HepG2 (cell line): Measurements from ENCODE around the gene SYVN1. TPM values are rescaled to one million over a fixed set of nuclear protein-coding genes. Genes with fewer than 3 reads are reported as not detected.
A peak's percentile ranks its signal among the peaks of the same experiment; 100 is the strongest.

Source experiments
- ATAC-seq: fragments of 200-7000 bp; cut with Tn5 transposase; 3 replicates; pipeline ENCODE4 v1.9.1; 2020; ENCODE audit warnings: mild to moderate bottlenecking, moderate library complexity
- BruUV-seq: library from RNA; stranded (reverse); fragments of 400-500 nt; replicated peaks from 2 replicates; lab custom pipeline; 2021; lab: Mats Ljungman, UMichigan
- CTCF ChIA-PET: fragments of 300-600 bp; formaldehyde crosslinking; extraction: SDS; loops from one replicate; lab custom pipeline; 2021; ENCODE audit warnings: low total read pairs, inconsistent platforms, low intra/inter-chr PET ratio; lab: Yijun Ruan, JAX
- POLR2A ChIA-PET: fragments of 350-600 bp; sonication (Branson Sonifier 250); formaldehyde crosslinking; loops from one replicate; lab custom pipeline; 2020; ENCODE audit warnings: antibody characterized with exemption, inconsistent platforms; lab: Yijun Ruan, JAX
- DNase-seq: peaks from one replicate; pipeline ENCODE4 v3.0.0-alpha.2; 2015; ENCODE audit warnings: low spot score
- FAIRE-seq: peaks from 3 replicates; lab custom pipeline; 2011; peaks lifted over from hg19 to GRCh38; lab: Jason Lieb, UNC
- H2AFZ ChIP-seq: one replicate; pipeline ENCODE4 v1.6.1; 2011; ENCODE audit warnings: low read length, inconsistent platforms
- H3K27ac ChIP-seq: fragments of 300-600 bp; 3 replicates; pipeline ENCODE4 v1.8.0; 2011; ENCODE audit warnings: mixed run types, mild to moderate bottlenecking, mixed read lengths, low read length, inconsistent platforms; ENCODE audit not compliant: insufficient read depth; ENCODE audit errors: extremely low read length
- H3K27me3 ChIP-seq, 2 experiments: fragments of 200-600 bp in 1 of 2; 2 replicates in 1 of 2; 3 replicates in 1 of 2; pipeline versions ENCODE4 v1.6.0 to v1.8.0; 2011; ENCODE audit warnings: low read length in 2 of 2, mild to moderate bottlenecking in 2 of 2, moderate library complexity in 2 of 2, inconsistent platforms in 1 of 2; ENCODE audit not compliant: insufficient read depth in 2 of 2, control insufficient read depth in 1 of 2
- H3K36me3 ChIP-seq, 2 experiments: fragments of 200-600 bp in 1 of 2; replicated peaks in 1 of 2; 2 replicates in 1 of 2; 3 replicates in 1 of 2; pipeline versions ENCODE4 v1.5.1 to v1.8.0; 2011; ENCODE audit warnings: low read length in 2 of 2, inconsistent platforms in 1 of 2; ENCODE audit not compliant: insufficient read depth in 2 of 2, control insufficient read depth in 1 of 2
- H3K4me1 ChIP-seq: 2 replicates; pipeline ENCODE4 v1.5.1; 2012; ENCODE audit warnings: low read length, inconsistent platforms; ENCODE audit not compliant: insufficient read depth
- H3K4me2 ChIP-seq: 2 replicates; pipeline ENCODE4 v1.6.0; 2011; ENCODE audit warnings: low read depth, low read length, inconsistent platforms
- H3K4me3 ChIP-seq, 3 experiments: fragments of 200-600 bp in 1 of 3; sonication (generic), shearing (Covaris generic) in 1 of 3; replicated peaks in 1 of 3; 2 replicates each; pipeline ENCODE4 v1.5.1; 2011 to 2016; ENCODE audit warnings: low read length in 3 of 3, inconsistent platforms in 2 of 3, low read depth in 2 of 3, mild to moderate bottlenecking in 2 of 3, control low read depth in 1 of 3, mixed read lengths in 1 of 3; ENCODE audit not compliant: insufficient read depth in 1 of 3
- H3K79me2 ChIP-seq: one replicate; pipeline ENCODE4 v1.6.1; 2011; ENCODE audit warnings: low read length, inconsistent platforms; ENCODE audit not compliant: insufficient read depth
- H3K9ac ChIP-seq: 2 replicates; pipeline ENCODE4 v1.6.0; 2011; ENCODE audit warnings: mild to moderate bottlenecking, low read depth, low read length, inconsistent platforms; ENCODE audit not compliant: insufficient read depth
- H3K9me3 ChIP-seq: 2 replicates; pipeline ENCODE4 v1.5.1; 2012; ENCODE audit warnings: mild to moderate bottlenecking, low read length
- H4K20me1 ChIP-seq: 2 replicates; pipeline ENCODE4 v1.6.0; 2011; ENCODE audit warnings: inconsistent platforms, mild to moderate bottlenecking, low read length, moderate library complexity; ENCODE audit not compliant: insufficient read depth
- ATF7-NPFF ChIP-seq: sonication (generic); formaldehyde crosslinking; IDR thresholded peaks from 2 replicates; pipeline ENCODE4 v1.8.1; 2023; ENCODE audit warnings: mild to moderate bottlenecking, low read depth, missing genetic modification reagents, moderate library complexity
- BCL6 ChIP-seq: IDR thresholded peaks from 2 replicates; pipeline ENCODE4 v1.6.1; 2016; ENCODE audit warnings: missing genetic modification reagents, missing compliant biosample characterization
- BRF2 ChIP-seq: sonication (generic); formaldehyde crosslinking; IDR thresholded peaks from 2 replicates; pipeline ENCODE4 v1.8.1; 2022; ENCODE audit warnings: mild to moderate bottlenecking, missing genetic modification reagents
- GPN1 ChIP-seq: sonication (generic); formaldehyde crosslinking; IDR thresholded peaks from 2 replicates; pipeline ENCODE4 v1.5.1; 2020; ENCODE audit warnings: missing genetic modification reagents, borderline replicate concordance
- HOXA9 ChIP-seq: sonication (generic); formaldehyde crosslinking; IDR thresholded peaks from 2 replicates; pipeline ENCODE4 v1.8.1; 2022; ENCODE audit warnings: missing genetic modification reagents, mild to moderate bottlenecking, moderate library complexity, borderline replicate concordance
- MED1 ChIP-seq: sonication (generic); formaldehyde crosslinking; IDR thresholded peaks from 2 replicates; pipeline ENCODE4 v1.4.0; 2020; ENCODE audit warnings: missing genetic modification reagents
- POLR2G ChIP-seq: fragments of 200-400 bp; formaldehyde crosslinking; IDR thresholded peaks from 2 replicates; pipeline ENCODE4 v1.6.1; 2018; ENCODE audit warnings: mild to moderate bottlenecking, low read depth, low read length, moderate library complexity
- YEATS4 ChIP-seq: sonication (generic); formaldehyde crosslinking; IDR thresholded peaks from 2 replicates; pipeline ENCODE4 v1.4.0; 2020; ENCODE audit warnings: missing genetic modification reagents, borderline replicate concordance
- ZNF124 ChIP-seq: sonication (generic); formaldehyde crosslinking; IDR thresholded peaks from 2 replicates; pipeline ENCODE4 v1.4.0; 2020; ENCODE audit warnings: missing genetic modification reagents
- ZNF280D ChIP-seq: sonication (generic); formaldehyde crosslinking; IDR thresholded peaks from 2 replicates; pipeline ENCODE4 v1.5.1; 2020; ENCODE audit warnings: mild to moderate bottlenecking, missing genetic modification reagents
- ZNF296 ChIP-seq: sonication (generic); formaldehyde crosslinking; conservative IDR thresholded peaks from 2 replicates; pipeline ENCODE4 v1.5.0; 2020; ENCODE audit warnings: mild to moderate bottlenecking, missing genetic modification reagents
- ZNF350 ChIP-seq: sonication (generic); formaldehyde crosslinking; IDR thresholded peaks from 2 replicates; pipeline ENCODE4 v1.4.0; 2020; ENCODE audit warnings: mild to moderate bottlenecking, low read depth, missing genetic modification reagents, borderline replicate concordance
- ZNF414 ChIP-seq: sonication (generic); formaldehyde crosslinking; IDR thresholded peaks from 2 replicates; pipeline ENCODE4 v1.5.0; 2020; ENCODE audit warnings: missing genetic modification reagents
- ZNF652 ChIP-seq: IDR thresholded peaks from 2 replicates; pipeline ENCODE4 v1.6.1; 2016; ENCODE audit warnings: low read depth, borderline replicate concordance
- ZNF780A ChIP-seq: sonication (generic); formaldehyde crosslinking; IDR thresholded peaks from 2 replicates; pipeline ENCODE4 v1.8.0; 2022; ENCODE audit warnings: mild to moderate bottlenecking, missing genetic modification reagents, moderate library complexity
- ZNF816 ChIP-seq: sonication (generic); formaldehyde crosslinking; IDR thresholded peaks from 2 replicates; pipeline ENCODE4 v1.8.0; 2022; ENCODE audit warnings: missing genetic modification reagents, mild to moderate bottlenecking, borderline replicate concordance
- WGBS: methylation state at CpG from one replicate; pipeline ENCODE4 v1.1.6; 2017; ENCODE audit warnings: low lambda C conversion rate; 5-methylcytosine and 5-hydroxymethylcytosine counted together
- in situ Hi-C: cut with HindIII; loops from 2 replicates; pipeline ENCODE4 v1.10.0; 2017; ENCODE audit warnings: low pct_unique_long_range_greater_than_20kb; ENCODE audit not compliant: extremely low pct_ligation_motif_present
- intact Hi-C: fragments of 100-400 bp; cut with micrococcal nuclease; formaldehyde crosslinking; loops from one replicate; pipeline ENCODE4 v1.10.0; 2022; ENCODE audit not compliant: unreplicated experiment
- polyA plus RNA-seq, 8 experiments: library from polyadenylated mRNA; depleted of rRNA in 3 of 8; stranded (reverse) in 7 of 8; unstranded in 1 of 8; fragments of >200 nt; fragmentation: Illumina TruSeq in 4 of 8; extraction: Trizol in 4 of 8; gene quantifications; 2 replicates each; pipeline versions ENCODE4 v1.2.1 to v1.2.3, GENCODE V29; 2011 to 2016; ENCODE audit warnings: low read depth in 4 of 8, missing spikeins in 1 of 8, mixed read lengths in 1 of 8; ENCODE audit not compliant: insufficient read depth in 1 of 8
- total RNA-seq, 5 experiments: library from RNA; depleted of rRNA; stranded (reverse); fragments of >200 nt; fragmentation: Illumina TruSeq; extraction: Trizol; gene quantifications; 2 replicates each; pipeline ENCODE4 v1.2.3, GENCODE V29; 2016; ENCODE audit warnings: low read depth in 1 of 5

SYVN1 gene
- total and polyA plus RNA-seq, 2 of the 13 experiments (the other 11 are each of a cell fraction or from before 2014, with no cell fraction given): 10.3 to 22.5 TPM

GRCh38 chr11:65133724-65134123 is 595 bp downstream of the SYVN1 start:
- Histone ChIP-seq H3K9me3 (no peaks in the 10 kb centered on the region), H3K4me3 (peak overlapping the region; percentile 85 to 94 (median 92)), H3K79me2 (peaks cover 26% of the 10 kb centered on the region), H3K27ac (peak overlapping the region; percentile 96), H3K9ac (peak overlapping the region; percentile 96), H3K4me1 (peaks cover 25% of the 10 kb centered on the region), H2AFZ (no peak overlapping the region), H4K20me1 (peaks cover 17% of the 10 kb centered on the region), H3K36me3 (peaks cover 27 to 39% of the 10 kb centered on the region in 2 experiments), H3K4me2 (peak overlapping the region; percentile 92), H3K27me3 (no peaks in the 10 kb centered on the region; a peak in 1 of 5 replicates)
- FAIRE-seq (no peak), ATAC-seq (no peak), DNase-seq (no peak)
- in situ Hi-C loops (no loop called here), intact Hi-C loops (no loop called here)
- ChIA-PET POLR2A (interaction anchor here (1.7 to 5.1 kb wide), 7 partner anchors 11 to 224 kb away, joined by 5 to 105 read pairs (median 53); partner anchors contain the start of genes CAPN1, FAU, MRPL49 and TM7SF2), CTCF (interaction anchor here (1.3 kb wide), 1 partner anchor 47 kb away, joined by 3 read pairs; no protein-coding TSS in a partner anchor)
- BruUV-seq: no TSS peak
- WGBS: 0% methylated on average over 8 of the region's 20 CpGs
- no peak for TF ChIP-seq POLR2G
- TF ChIP-seq GPN1 (CRISPR knock-in tag): no peak
- TF ChIP-seq ZNF350: no peak
- 0 out of 2 replicates have a peak, but pooled peaks have one; percentile 68 for TF ChIP-seq ZNF780A (CRISPR knock-in tag)
- TF ChIP-seq ATF7-NPFF (CRISPR knock-in tag): no peak
- TF ChIP-seq HOXA9 (CRISPR knock-in tag): 0 out of 2 replicates have a peak, but pooled peaks have one; percentile 25
- 0 out of 2 replicates have a peak, but pooled peaks have one; percentile 10 for TF ChIP-seq ZNF296 (CRISPR knock-in tag)
- peak; percentile 92 for TF ChIP-seq ZNF652 (CRISPR knock-in tag)
- no peak for TF ChIP-seq BCL6 (CRISPR knock-in tag)
- 0 out of 2 replicates have a peak, but pooled peaks have one; percentile 1 for TF ChIP-seq BRF2 (CRISPR knock-in tag)
- TF ChIP-seq ZNF124: no peak
- TF ChIP-seq YEATS4 (CRISPR knock-in tag): no peak
- 0 out of 2 replicates have a peak, but pooled peaks have one; percentile 23 for TF ChIP-seq ZNF816 (CRISPR knock-in tag)
- 0 out of 2 replicates have a peak, but pooled peaks have one; percentile 1 for TF ChIP-seq MED1
- TF ChIP-seq ZNF414 (CRISPR knock-in tag): 0 out of 2 replicates have a peak, but pooled peaks have one; percentile 3
- TF ChIP-seq ZNF280D (CRISPR knock-in tag): peak; percentile 4; the same call in 1 of the 2 replicates
